Amniotic stem cell (primary cell): Measurements from ENCODE around the gene HS3ST1.

Experiments
- DNase-seq: peaks from one replicate; lab custom pipeline; 2025; lab: John Stamatoyannopoulos, UW

The HS3ST1 gene

GRCh38 chr4:11431111-11431510, 2.4 kb upstream of the HS3ST1 start:
- no peak for DNase-seq

GRCh38 chr4:11430536-11430935, 1.8 kb upstream of the HS3ST1 start:
- DNase-seq, result no peak

- no peak for DNase-seq
Observed at GRCh38 chr4:11429699-11430045, 978 bp upstream of the HS3ST1 start.

- no peak for DNase-seq
Observed at GRCh38 chr4:11428899-11429698, 405 bp upstream of the HS3ST1 start.

GRCh38 chr4:11427121-11427996, 1.3 kb downstream of the HS3ST1 start:
- no peak for DNase-seq

- DNase-seq, result no peak
Observed at GRCh38 chr4:11426731-11427120, 2.0 kb downstream of the HS3ST1 start.

GRCh38 chr4:11426003-11426402, 2.7 kb downstream of the HS3ST1 start:
- no peak for DNase-seq

- DNase-seq, result no peak
Observed at GRCh38 chr4:11424856-11425255, 3.8 kb downstream of the HS3ST1 start.

- DNase-seq, result no peak
Observed at GRCh38 chr4:11424000-11424399, 4.7 kb downstream of the HS3ST1 start.

- DNase-seq, result no peak
Observed at GRCh38 chr4:11423465-11423864, 5.2 kb downstream of the HS3ST1 start.

- DNase-seq, result no peak
Observed at GRCh38 chr4:11421116-11421515, 7.6 kb downstream of the HS3ST1 start.

- DNase-seq, result no peak
Observed at GRCh38 chr4:11420327-11420726, 8.4 kb downstream of the HS3ST1 start.

GRCh38 chr4:11418610-11419009, 10.1 kb downstream of the HS3ST1 start:
- DNase-seq, result no peak

- no peak for DNase-seq
Observed at GRCh38 chr4:11416767-11417113, 12.0 kb downstream of the HS3ST1 start.

- DNase-seq, result no peak
Observed at GRCh38 chr4:11416071-11416766, 12.5 kb downstream of the HS3ST1 start.

GRCh38 chr4:11415409-11416070, 13.2 kb downstream of the HS3ST1 start:
- DNase-seq, result no peak

GRCh38 chr4:11412211-11412610, 16.5 kb downstream of the HS3ST1 start:
- DNase-seq, result no peak

- DNase-seq, result no peak
Observed at GRCh38 chr4:11409632-11410031, 19.1 kb downstream of the HS3ST1 start.

GRCh38 chr4:11408233-11408967, 20.3 kb downstream of the HS3ST1 start:
- DNase-seq, result no peak

GRCh38 chr4:11407551-11407950, 21.1 kb downstream of the HS3ST1 start:
- DNase-seq, result no peak

GRCh38 chr4:11404431-11404830, 24.3 kb downstream of the HS3ST1 start:
- no peak for DNase-seq

GRCh38 chr4:11402192-11402591, 26.5 kb downstream of the HS3ST1 start:
- no peak for DNase-seq
